Panc1 (cell line): ENCODE measurements around the gene RNF144B. TPM values are rescaled to one million over a fixed set of nuclear protein-coding genes. Genes with fewer than 3 reads are reported as not detected.

Source experiments
- ATAC-seq: fragments of 200-7000 bp; cut with Tn5 transposase; 2 replicates; pipeline ENCODE4 v1.9.1; 2020; ENCODE audit warnings: mild to moderate bottlenecking, moderate library complexity
- BruUV-seq: library from RNA; stranded (reverse); fragments of 400-500 nt; replicated peaks from 2 replicates; lab custom pipeline; 2021; lab: Mats Ljungman, UMichigan
- CTCF ChIA-PET: fragments of 300-600 bp; sonication (Branson Sonifier 250); formaldehyde crosslinking; loops from one replicate; lab custom pipeline; 2022; ENCODE audit warnings: antibody characterized with exemption; lab: Charles Lee
- POLR2A ChIA-PET: fragments of 300-600 bp; sonication (Branson Sonifier 250); formaldehyde crosslinking; loops from one replicate; lab custom pipeline; 2022; ENCODE audit warnings: antibody characterized with exemption; lab: Charles Lee
- DNase-seq: peaks from one replicate; pipeline ENCODE4 v3.0.0-alpha.2; 2010; ENCODE audit warnings: low read depth, low spot score
- H3K27ac ChIP-seq: 2 replicates; pipeline ENCODE4 v1.5.1; 2011; ENCODE audit warnings: mild to moderate bottlenecking, low read length, inconsistent platforms
- H3K27me3 ChIP-seq: fragments of 200-500 bp; sonication (Bioruptor generic); 2 replicates; pipeline ENCODE4 v1.6.0; 2014; ENCODE audit warnings: low read length, inconsistent platforms; ENCODE audit not compliant: control insufficient read depth, insufficient read depth
- H3K36me3 ChIP-seq: fragments of 200-500 bp; sonication (Bioruptor generic); 2 replicates; pipeline ENCODE4 v1.5.1; 2014; ENCODE audit warnings: inconsistent platforms, mild to moderate bottlenecking, low read length, moderate library complexity; ENCODE audit not compliant: control insufficient read depth, insufficient read depth
- H3K4me1 ChIP-seq: 2 replicates; pipeline ENCODE4 v1.5.1; 2011; ENCODE audit warnings: inconsistent platforms, mild to moderate bottlenecking, low read length, moderate library complexity; ENCODE audit not compliant: control insufficient read depth, insufficient read depth
- H3K4me3 ChIP-seq, 2 experiments: 2 replicates each; pipeline ENCODE4 v1.5.1; 2011 to 2012; ENCODE audit warnings: low read depth in 2 of 2, low read length in 2 of 2, mild to moderate bottlenecking in 2 of 2, inconsistent platforms in 1 of 2, moderate library complexity in 1 of 2
- H3K9me3 ChIP-seq: fragments of 200-500 bp; sonication (Bioruptor generic); 2 replicates; pipeline ENCODE4 v1.5.1; 2014; ENCODE audit warnings: low read depth, mild to moderate bottlenecking, inconsistent platforms, low read length, moderate library complexity; ENCODE audit not compliant: control insufficient read depth, insufficient read depth
- POLR2AphosphoS5 ChIP-seq: IDR thresholded peaks from 2 replicates; pipeline ENCODE4 v1.6.1; 2012; ENCODE audit warnings: mild to moderate bottlenecking, low read depth, low read length, moderate library complexity
- REST ChIP-seq, 2 experiments: IDR thresholded peaks; 2 replicates each; pipeline ENCODE4 v1.6.1; 2011 to 2012; ENCODE audit warnings: low read depth in 2 of 2, control low read depth in 1 of 2, low read length in 1 of 2, mild to moderate bottlenecking in 1 of 2, moderate library complexity in 1 of 2; ENCODE audit not compliant: insufficient read depth in 1 of 2
- SIN3A ChIP-seq: IDR thresholded peaks from 2 replicates; pipeline ENCODE4 v1.6.1; 2012; ENCODE audit warnings: low read depth, mild to moderate bottlenecking, low read length, moderate library complexity, borderline replicate concordance; ENCODE audit not compliant: insufficient read depth
- TCF7L2 ChIP-seq: IDR thresholded peaks from 2 replicates; pipeline ENCODE4 v1.6.1; 2011; ENCODE audit warnings: mild to moderate bottlenecking, low read depth, low read length, inconsistent platforms
- in situ Hi-C: cut with HindIII; loops from 2 replicates; pipeline ENCODE4 v1.10.0; 2016; ENCODE audit warnings: low sequenced_read_pairs, low pct_unique_long_range_greater_than_20kb
- intact Hi-C: fragments of 100-400 bp; cut with micrococcal nuclease; formaldehyde crosslinking; loops from one replicate; pipeline ENCODE4 v1.10.0; 2022; ENCODE audit not compliant: unreplicated experiment
- total RNA-seq: library from RNA; stranded (reverse); gene quantifications from one replicate; pipeline ENCODE4 v1.2.1, GENCODE V29; 2021; ENCODE audit not compliant: unreplicated experiment
- TF ChIP-seq, protein P1 (sequence below): fragments of 450-650 bp; IDR thresholded peaks from 2 replicates; pipeline ENCODE4 v1.5.1; 2017; ENCODE audit warnings: mild to moderate bottlenecking

Gene RNF144B
- total RNA-seq, 1 experiment from 2014 or later: 5.6 TPM

DNA sequence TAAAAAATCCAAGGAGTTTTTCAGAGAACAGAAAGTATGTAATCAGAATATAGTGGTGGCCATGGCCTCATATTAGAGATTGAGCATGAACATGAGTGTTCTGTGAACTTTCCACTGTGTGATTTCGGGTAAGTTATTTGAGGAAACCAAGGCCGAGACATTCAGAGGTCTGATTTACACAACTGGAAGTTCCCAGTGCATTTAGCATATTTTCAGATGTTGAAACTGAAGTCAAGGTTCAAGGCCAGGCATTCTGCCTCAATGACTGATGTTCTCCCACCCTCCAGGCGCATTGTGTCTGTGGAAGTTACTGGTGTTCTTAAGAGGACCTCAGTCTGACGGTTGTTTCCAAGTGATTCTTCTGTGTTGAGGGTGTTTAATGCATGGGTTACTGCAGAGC, 26.2 kb downstream of the RNF144B start:
- DNase-seq: no peak
- H3K4me3 ChIP-seq: no peak overlapping the region
- ATAC-seq: no peak
- H3K4me1 ChIP-seq: no peaks in the 10 kb centered on the region
- intact Hi-C loops (no loop called here), in situ Hi-C loops (no loop called here)
- CTCF ChIA-PET: no interaction called here
- H3K9me3 ChIP-seq: no peaks in the 10 kb centered on the region
- no peaks in the 10 kb centered on the region for H3K27me3 ChIP-seq
- POLR2A ChIA-PET: no interaction called here
- BruUV-seq: no TSS peak
- TF ChIP-seq REST (IDR thresholded peaks at IDR 0.05; ENCODE audit: insufficient read depth in 1 of 2, low read depth in 2 of 2, low read length in 1 of 2) (no peak), TCF7L2 (no peak), SIN3A (no peak), POLR2AphosphoS5 (no peak)
- TF ChIP-seq, protein P1, sequence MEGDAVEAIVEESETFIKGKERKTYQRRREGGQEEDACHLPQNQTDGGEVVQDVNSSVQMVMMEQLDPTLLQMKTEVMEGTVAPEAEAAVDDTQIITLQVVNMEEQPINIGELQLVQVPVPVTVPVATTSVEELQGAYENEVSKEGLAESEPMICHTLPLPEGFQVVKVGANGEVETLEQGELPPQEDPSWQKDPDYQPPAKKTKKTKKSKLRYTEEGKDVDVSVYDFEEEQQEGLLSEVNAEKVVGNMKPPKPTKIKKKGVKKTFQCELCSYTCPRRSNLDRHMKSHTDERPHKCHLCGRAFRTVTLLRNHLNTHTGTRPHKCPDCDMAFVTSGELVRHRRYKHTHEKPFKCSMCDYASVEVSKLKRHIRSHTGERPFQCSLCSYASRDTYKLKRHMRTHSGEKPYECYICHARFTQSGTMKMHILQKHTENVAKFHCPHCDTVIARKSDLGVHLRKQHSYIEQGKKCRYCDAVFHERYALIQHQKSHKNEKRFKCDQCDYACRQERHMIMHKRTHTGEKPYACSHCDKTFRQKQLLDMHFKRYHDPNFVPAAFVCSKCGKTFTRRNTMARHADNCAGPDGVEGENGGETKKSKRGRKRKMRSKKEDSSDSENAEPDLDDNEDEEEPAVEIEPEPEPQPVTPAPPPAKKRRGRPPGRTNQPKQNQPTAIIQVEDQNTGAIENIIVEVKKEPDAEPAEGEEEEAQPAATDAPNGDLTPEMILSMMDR: no peak
- H3K36me3 ChIP-seq: no peaks in the 10 kb centered on the region; the same call in 1 of the 2 replicates
- no peak overlapping the region for H3K27ac ChIP-seq

DNA sequence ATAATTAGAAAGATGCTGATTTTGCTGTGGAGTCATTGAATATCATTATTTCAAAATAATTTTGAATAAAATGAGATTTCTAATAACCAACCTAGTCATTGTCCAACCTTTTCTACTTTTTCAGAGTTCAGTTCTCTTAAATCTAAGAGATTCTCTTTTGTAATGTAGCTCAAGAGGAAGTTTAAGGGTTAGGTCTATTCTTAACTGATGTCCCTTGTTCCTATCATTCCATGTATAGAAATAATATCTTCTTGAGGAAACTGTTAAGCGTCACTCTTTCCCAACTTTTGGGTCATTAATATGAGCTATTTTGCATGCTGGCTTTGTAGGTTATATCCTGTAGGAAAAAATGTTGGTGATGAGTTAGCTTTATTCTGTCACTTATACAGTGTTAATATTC, 27.0 kb downstream of the RNF144B start:
- no peak for ATAC-seq
- intact Hi-C loops (no loop called here), in situ Hi-C loops (no loop called here)
- POLR2A ChIA-PET: no interaction called here
- Histone ChIP-seq H3K27me3 (no peaks in the 10 kb centered on the region), H3K4me1 (no peaks in the 10 kb centered on the region), H3K27ac (no peak overlapping the region), H3K4me3 (no peak overlapping the region), H3K9me3 (no peaks in the 10 kb centered on the region), H3K36me3 (no peaks in the 10 kb centered on the region; the same call in 1 of the 2 replicates)
- DNase-seq: no peak
- CTCF ChIA-PET: no interaction called here
- no peak for TF ChIP-seq TCF7L2
- TF ChIP-seq POLR2AphosphoS5: no peak
- TF ChIP-seq SIN3A: no peak
- TF ChIP-seq REST (IDR thresholded peaks at IDR 0.05; ENCODE audit: insufficient read depth in 1 of 2, low read depth in 2 of 2, low read length in 1 of 2): no peak
- TF ChIP-seq, protein P1: no peak
- BruUV-seq: no TSS peak
